Type B pancreatic cell (in vitro differentiated cells): ENCODE data around the gene EQTN. TPM values are rescaled to one million over a fixed set of nuclear protein-coding genes. Genes with fewer than 3 reads are reported as not detected.

ENCODE experiments used
- DNase-seq: peaks from one replicate; pipeline ENCODE4 v3.0.0; 2021; ENCODE audit warnings: mixed read lengths; ENCODE audit not compliant: unreplicated experiment; ENCODE audit errors: extremely low spot score
- H3K27ac Mint-ChIP-seq: 2 replicates; pipeline ENCODE4 v1.8.0; 2021; ENCODE audit warnings: mild to moderate bottlenecking, mixed read lengths
- H3K27me3 Mint-ChIP-seq: 2 replicates; pipeline ENCODE4 v1.8.0; 2021; ENCODE audit warnings: mixed read lengths
- H3K36me3 Mint-ChIP-seq: 2 replicates; pipeline ENCODE4 v1.8.0; 2021; ENCODE audit warnings: mixed read lengths
- H3K4me1 Mint-ChIP-seq: one replicate; pipeline ENCODE4 v1.8.0; 2021; ENCODE audit warnings: mixed read lengths; ENCODE audit not compliant: unreplicated experiment
- H3K4me3 Mint-ChIP-seq: 2 replicates; pipeline ENCODE4 v1.8.0; 2021; ENCODE audit warnings: mild to moderate bottlenecking, mixed read lengths
- H3K9me3 Mint-ChIP-seq: 2 replicates; pipeline ENCODE4 v1.8.0; 2021; ENCODE audit warnings: mixed read lengths
- total RNA-seq: library from RNA; stranded (reverse); gene quantifications from 2 replicates; pipeline ENCODE4 v1.2.1, GENCODE V29; 2021; ENCODE audit warnings: low replicate concordance
- TF ChIP-seq, protein P1 (sequence below): fragments of 200-600 bp; sonication (generic); conservative IDR thresholded peaks from 2 replicates; pipeline ENCODE4 v1.5.0; 2021; ENCODE audit warnings: antibody characterized with exemption, mild to moderate bottlenecking

Gene EQTN
- total RNA-seq, 1 donor from 2014 or later: 1.1 TPM

- H3K27ac Mint-ChIP-seq: no peak overlapping the region
- no peaks in the 10 kb centered on the region for H3K27me3 Mint-ChIP-seq
- no peak overlapping the region for H3K4me3 Mint-ChIP-seq
- TF ChIP-seq, protein P1, sequence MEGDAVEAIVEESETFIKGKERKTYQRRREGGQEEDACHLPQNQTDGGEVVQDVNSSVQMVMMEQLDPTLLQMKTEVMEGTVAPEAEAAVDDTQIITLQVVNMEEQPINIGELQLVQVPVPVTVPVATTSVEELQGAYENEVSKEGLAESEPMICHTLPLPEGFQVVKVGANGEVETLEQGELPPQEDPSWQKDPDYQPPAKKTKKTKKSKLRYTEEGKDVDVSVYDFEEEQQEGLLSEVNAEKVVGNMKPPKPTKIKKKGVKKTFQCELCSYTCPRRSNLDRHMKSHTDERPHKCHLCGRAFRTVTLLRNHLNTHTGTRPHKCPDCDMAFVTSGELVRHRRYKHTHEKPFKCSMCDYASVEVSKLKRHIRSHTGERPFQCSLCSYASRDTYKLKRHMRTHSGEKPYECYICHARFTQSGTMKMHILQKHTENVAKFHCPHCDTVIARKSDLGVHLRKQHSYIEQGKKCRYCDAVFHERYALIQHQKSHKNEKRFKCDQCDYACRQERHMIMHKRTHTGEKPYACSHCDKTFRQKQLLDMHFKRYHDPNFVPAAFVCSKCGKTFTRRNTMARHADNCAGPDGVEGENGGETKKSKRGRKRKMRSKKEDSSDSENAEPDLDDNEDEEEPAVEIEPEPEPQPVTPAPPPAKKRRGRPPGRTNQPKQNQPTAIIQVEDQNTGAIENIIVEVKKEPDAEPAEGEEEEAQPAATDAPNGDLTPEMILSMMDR: no peak
- H3K9me3 Mint-ChIP-seq: no peaks in the 10 kb centered on the region
- no peaks in the 10 kb centered on the region for H3K4me1 Mint-ChIP-seq
- H3K36me3 Mint-ChIP-seq: no peaks in the 10 kb centered on the region
- DNase-seq: no peak
Measured at GRCh38 chr9:27273186-27273585, 23.8 kb downstream of the EQTN start.

GRCh38 chr9:27272103-27272502 lies 24.8 kb downstream of the EQTN start:
- TF ChIP-seq, protein P1: no peak
- Mint-ChIP-seq H3K27me3 (no peaks in the 10 kb centered on the region), H3K36me3 (no peaks in the 10 kb centered on the region), H3K4me1 (no peaks in the 10 kb centered on the region), H3K27ac (no peak overlapping the region), H3K4me3 (no peak overlapping the region), H3K9me3 (no peaks in the 10 kb centered on the region)
- DNase-seq: no peak

DNA sequence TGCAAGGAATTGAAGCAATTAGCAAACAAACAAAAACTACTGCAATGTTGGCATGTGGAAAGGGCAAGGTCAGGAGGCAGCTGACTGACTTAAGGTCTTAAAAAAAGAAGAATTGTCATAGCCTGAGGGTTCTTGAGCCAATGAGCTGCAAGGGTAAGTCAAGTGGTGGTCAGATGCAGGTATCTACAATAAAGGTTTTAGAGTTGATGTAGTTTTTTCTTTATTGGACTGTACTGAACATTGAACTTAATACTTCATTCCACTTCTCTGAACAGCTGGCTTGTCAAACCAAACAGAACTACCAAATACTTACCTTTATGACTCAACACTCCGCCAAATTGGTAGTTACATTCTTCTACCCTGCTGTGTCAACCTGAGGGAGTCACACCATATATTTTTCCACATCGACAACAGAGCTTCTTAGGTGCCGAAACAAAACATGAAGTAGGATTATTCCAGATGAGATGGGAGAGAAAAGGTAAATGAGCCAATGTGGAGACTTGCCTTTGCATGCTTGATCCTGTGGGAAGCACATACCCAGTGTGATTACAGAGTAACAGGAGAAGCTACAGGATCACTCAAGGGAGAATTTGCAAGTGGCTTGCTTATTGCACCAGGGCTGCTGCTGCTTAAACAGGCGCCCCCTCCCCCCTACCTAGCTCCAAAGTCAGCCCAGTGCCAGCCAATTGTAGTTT lies 35.3 kb downstream of the EQTN start:
- H3K36me3 Mint-ChIP-seq: no peaks in the 10 kb centered on the region
- H3K4me3 Mint-ChIP-seq: no peak overlapping the region
- no peaks in the 10 kb centered on the region for H3K9me3 Mint-ChIP-seq
- TF ChIP-seq, protein P1: no peak
- H3K27ac Mint-ChIP-seq: no peak overlapping the region
- no peak for DNase-seq
- H3K4me1 Mint-ChIP-seq: no peaks in the 10 kb centered on the region
- no peaks in the 10 kb centered on the region for H3K27me3 Mint-ChIP-seq

DNA sequence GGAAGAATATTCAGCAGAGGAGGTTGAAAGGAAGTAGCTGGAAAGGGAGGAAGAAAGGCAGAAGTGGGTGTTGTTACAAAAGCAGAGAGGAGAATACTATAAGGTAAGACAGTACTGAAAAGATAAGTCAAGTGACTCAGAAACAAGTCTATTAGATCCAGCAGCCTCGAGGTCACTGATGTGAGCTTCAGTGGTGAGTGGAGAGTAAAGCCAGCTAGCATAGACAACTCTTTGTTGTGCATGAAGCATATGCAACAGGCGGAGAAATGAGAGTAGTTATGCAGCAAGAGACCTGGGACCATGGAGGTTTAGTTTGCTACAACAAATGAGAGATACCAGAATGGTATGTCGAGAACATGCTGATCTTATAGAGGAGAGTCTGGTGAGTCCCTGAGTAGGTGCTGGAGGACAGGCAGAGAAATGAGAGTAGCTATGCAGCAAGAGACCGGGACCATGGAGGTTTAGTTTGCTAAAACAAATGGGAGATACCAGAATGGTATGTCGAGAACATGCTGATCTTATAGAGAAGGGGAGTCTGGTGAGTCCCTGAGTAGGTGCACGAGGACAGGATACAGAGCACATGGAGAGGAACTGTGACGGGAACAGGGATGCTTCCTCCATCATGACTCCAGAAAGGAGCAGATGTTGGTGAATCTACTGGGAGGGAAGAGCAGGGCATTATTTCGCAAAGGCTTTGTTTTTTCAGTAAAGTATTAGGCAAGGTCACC lies 36.0 kb downstream of the EQTN start:
- TF ChIP-seq, protein P1: no peak
- no peaks in the 10 kb centered on the region for H3K36me3 Mint-ChIP-seq
- H3K4me1 Mint-ChIP-seq: no peaks in the 10 kb centered on the region
- H3K27me3 Mint-ChIP-seq: no peaks in the 10 kb centered on the region
- no peak for DNase-seq
- no peak overlapping the region for H3K27ac Mint-ChIP-seq
- H3K4me3 Mint-ChIP-seq: no peak overlapping the region
- no peaks in the 10 kb centered on the region for H3K9me3 Mint-ChIP-seq

DNA sequence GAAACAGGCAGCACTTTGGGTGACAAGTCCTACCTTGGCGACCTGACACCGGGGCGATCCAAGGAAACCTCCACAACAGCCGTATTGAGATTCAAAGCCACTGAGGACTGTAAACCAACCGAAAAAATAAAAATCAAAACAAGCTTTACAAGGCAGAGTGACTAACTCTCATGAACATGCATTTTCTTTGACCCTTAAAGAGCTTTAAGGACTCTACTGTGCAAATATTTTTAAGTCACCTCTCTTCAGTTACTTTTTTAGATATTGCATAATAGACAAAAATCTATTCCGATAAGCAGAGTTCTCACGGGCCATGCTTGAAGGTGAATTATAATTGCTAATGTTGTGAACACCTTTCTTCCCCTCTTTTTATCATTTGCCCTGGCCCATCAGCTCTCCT lies 38.3 kb downstream of the EQTN start:
- Mint-ChIP-seq H3K27me3 (no peaks in the 10 kb centered on the region), H3K27ac (no peak overlapping the region)

More for the DNA sequence above, 38.3 kb downstream of the EQTN start:
- H3K4me1 Mint-ChIP-seq: no peaks in the 10 kb centered on the region
- TF ChIP-seq, protein P1: no peak
- H3K4me3 Mint-ChIP-seq: no peak overlapping the region
- H3K36me3 Mint-ChIP-seq: no peaks in the 10 kb centered on the region
- no peaks in the 10 kb centered on the region for H3K9me3 Mint-ChIP-seq
- DNase-seq: no peak
